Measurements from ENCODE around the gene RASGRF1. TPM values are rescaled to one million over a fixed set of nuclear protein-coding genes. Genes with fewer than 3 reads are reported as not detected.

Gene RASGRF1, protein sequence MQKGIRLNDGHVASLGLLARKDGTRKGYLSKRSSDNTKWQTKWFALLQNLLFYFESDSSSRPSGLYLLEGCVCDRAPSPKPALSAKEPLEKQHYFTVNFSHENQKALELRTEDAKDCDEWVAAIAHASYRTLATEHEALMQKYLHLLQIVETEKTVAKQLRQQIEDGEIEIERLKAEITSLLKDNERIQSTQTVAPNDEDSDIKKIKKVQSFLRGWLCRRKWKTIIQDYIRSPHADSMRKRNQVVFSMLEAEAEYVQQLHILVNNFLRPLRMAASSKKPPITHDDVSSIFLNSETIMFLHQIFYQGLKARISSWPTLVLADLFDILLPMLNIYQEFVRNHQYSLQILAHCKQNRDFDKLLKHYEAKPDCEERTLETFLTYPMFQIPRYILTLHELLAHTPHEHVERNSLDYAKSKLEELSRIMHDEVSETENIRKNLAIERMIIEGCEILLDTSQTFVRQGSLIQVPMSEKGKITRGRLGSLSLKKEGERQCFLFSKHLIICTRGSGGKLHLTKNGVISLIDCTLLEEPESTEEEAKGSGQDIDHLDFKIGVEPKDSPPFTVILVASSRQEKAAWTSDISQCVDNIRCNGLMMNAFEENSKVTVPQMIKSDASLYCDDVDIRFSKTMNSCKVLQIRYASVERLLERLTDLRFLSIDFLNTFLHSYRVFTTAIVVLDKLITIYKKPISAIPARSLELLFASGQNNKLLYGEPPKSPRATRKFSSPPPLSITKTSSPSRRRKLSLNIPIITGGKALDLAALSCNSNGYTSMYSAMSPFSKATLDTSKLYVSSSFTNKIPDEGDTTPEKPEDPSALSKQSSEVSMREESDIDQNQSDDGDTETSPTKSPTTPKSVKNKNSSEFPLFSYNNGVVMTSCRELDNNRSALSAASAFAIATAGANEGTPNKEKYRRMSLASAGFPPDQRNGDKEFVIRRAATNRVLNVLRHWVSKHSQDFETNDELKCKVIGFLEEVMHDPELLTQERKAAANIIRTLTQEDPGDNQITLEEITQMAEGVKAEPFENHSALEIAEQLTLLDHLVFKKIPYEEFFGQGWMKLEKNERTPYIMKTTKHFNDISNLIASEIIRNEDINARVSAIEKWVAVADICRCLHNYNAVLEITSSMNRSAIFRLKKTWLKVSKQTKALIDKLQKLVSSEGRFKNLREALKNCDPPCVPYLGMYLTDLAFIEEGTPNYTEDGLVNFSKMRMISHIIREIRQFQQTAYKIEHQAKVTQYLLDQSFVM (N-terminal part only)
- total RNA-seq (2022; extraction: Qiagen RNA extraction; ENCODE audit: low read depth), result 0.23 to 0.66 TPM (median 0.35 TPM) in 5 replicates

DNA sequence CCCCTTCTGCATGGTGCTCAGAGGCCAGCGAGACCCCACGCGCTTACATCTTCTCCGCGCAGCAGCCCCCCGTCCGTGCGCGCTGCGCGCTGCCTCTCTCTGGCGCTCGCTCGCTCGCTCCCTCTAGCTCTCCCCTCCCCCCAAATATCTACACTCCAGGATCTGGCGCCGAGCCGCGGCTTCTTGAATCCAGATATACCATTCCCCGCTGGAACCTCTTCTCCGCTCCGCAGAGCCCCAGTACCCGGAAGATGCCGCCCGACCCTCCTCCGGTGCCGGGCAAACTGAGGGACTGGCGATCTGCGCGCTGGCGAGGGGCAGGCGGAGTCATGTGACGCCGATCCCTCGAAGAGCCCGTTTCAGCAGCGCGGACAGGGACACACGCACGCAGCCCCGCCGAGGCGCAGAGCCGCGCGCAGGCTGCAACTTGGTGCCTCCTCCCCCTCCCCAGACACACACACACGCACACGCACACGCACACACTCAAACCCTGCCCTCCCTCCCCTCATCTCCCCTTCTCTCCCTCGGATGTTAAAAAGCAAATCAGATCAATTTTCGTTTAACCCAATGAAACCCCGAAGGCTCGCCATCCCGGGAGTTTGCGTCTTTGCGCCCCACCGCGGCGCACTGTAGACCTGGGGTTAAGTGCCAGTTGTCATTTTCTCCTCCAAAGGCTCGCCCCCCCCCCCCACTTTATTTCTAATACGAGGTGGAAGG, at the start of gene RASGRF1:
Gene RASGRF1 (minus strand): TSS at position 294 of the 717 bp plus-strand sequence. CDS start 282 bp downstream, at position 12.

GRCh38 chr15:78944669-78945407, 145.7 kb downstream of the RASGRF1 start, which contains the start of gene CTSH:
Gene CTSH, minus strand, starts transcription at chr15:78945046. Its CDS starts 65 bp downstream, at chr15:78944981.

Other genes with a start within 250 kb of the RASGRF1 start
- 355 to 719 TPM (median 379 TPM) in 5 replicates for gene MORF4L1, start 217.9 kb downstream of the RASGRF1 start, total RNA-seq (2022; extraction: Qiagen RNA extraction; ENCODE audit: low read depth)
- 43.4 to 51.9 TPM (median 46.2 TPM) in 5 replicates for gene CTSH, start 145.7 kb downstream of the RASGRF1 start, total RNA-seq (2022; extraction: Qiagen RNA extraction; ENCODE audit: low read depth)
- not detected in 5 replicates for gene ANKRD34C, start 191.9 kb upstream of the RASGRF1 start, total RNA-seq (2022; extraction: Qiagen RNA extraction; ENCODE audit: low read depth)
- 157 to 196 TPM (median 189 TPM) in 5 replicates for gene TMED3, start 220.3 kb upstream of the RASGRF1 start, total RNA-seq (2022; extraction: Qiagen RNA extraction; ENCODE audit: low read depth)